Epithelial cell of prostate (primary cell): ENCODE measurements around the gene ATP11A.

Experiments used
- DNase-seq: peaks from one replicate; pipeline ENCODE4 v3.0.0-alpha.2; 2011; ENCODE audit warnings: low read depth, low spot score
- H3K27ac ChIP-seq: fragments of 450-650 bp; 2 replicates; pipeline ENCODE4 v1.5.1; 2017; ENCODE audit warnings: mild to moderate bottlenecking

The ATP11A gene

GRCh38 chr13:112689303-112690245, at the start of gene ATP11A:
ATP11A (plus strand) TSS chr13:112690038; CDS start chr13:112690417, 379 bp downstream.
- H3K27ac ChIP-seq = peak within 1 kb of the TSS; percentile 39
- peak; percentile 52 for DNase-seq

DNA sequence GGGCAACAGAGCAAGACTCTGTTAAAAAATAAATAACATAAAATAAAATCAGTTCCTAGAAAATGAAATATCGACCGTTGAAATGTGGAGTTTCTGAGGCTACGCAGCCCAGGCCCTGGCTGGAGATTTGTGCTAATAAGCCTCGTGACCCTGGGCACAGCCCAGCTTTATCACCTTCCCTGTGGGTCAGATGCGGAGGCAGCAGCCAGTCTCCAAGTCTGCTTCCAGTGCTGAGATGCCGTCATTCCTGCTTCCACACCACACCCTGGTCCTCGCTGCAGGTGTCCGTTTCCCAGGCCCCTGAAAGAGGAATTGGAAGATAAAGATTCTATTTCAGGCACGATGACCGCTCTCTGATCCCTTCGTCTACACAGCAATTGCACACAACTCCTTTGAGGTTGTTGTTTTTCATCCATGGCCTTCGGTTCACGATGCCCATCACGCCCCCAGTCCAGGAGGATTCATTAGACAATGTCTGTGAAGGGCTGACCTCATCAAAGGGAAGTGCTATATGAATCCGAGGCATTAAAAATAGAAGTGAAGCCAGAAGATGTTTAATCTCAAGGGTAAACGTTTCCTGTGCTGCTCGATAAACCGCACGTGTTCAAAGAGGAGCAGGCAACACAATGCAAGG, 48.3 kb upstream of the ATP11A start:
- DNase-seq = no peak
- no peak overlapping the region for H3K27ac ChIP-seq

DNA sequence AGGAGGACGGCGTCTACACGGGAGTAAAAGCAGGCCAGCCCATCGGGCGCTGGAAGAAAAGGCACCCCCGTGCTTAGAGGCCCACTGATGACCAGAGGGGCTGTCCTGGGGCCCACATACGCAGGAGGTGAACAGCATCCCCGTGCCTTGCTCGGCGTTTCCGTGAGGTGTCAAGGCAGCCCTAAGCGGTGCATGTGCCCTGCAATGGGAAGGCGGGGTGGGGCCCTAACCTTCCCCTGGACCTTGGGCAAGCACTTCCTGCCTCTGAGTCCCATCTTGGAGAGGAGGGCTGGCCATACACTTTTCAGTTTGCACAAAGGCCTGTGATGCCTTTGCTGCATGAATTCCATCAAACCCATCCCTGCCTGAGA, 47.8 kb upstream of the ATP11A start:
- no peak for DNase-seq
- no peak overlapping the region for H3K27ac ChIP-seq

DNA sequence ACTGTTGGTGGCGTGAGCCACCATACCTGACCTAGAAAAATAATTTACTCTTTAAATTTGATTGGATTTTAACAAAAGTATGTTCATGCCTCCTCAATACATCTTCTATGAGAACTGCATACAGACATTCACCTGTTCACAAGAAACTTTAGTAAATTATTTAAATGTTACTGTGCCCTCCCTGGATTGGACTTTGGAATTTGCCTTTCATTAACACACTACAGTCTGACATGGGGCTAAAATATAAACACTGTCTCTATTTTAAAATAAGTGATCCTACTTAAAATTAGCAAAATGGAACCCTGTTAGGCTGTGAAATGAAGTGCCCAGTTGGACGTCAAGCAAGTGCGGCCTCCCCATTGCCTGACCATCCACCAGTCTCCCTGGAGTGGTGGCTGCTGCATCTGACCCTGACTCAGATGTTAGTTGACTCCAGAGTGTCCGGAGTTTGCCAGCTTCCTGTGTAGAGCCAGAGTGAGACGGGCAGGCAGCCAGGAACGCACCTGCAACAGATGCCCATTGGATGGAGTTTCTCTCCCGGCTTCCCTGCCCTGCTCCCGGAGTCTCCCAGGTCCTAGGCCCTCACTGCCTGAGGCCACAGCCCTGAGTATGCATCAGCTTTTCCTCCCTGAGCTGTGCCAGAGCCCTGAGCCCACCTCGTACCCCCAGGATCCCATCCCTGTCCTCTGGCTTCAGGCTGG, 45.9 kb upstream of the ATP11A start:
- no peak for DNase-seq

DNA sequence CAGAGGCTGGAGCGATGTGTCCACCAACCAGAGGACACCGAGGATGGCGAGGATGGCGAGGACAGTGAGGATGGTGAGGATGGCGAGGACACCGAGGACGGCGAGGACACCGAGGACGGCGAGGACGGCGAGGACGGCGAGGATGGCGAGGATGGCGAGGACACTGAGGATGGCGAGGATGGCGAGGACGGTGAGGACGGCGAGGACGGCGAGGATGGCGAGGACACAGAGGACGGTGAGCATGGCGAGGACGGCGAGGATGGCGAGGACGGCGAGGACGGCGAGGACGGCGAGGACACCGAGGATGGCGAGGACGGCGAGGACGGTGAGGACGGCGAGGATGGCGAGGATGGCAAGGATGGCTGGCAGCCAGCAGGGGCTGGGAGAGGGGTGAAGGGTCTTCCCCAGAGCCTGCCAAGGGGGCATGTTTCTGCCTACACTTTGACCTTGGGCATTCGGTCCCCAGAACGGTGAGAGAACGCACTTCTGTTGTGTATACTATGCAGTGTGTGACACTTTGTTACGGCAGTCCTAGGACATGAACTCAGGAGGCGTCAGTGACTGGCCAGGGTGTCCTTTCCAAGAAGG, 44.4 kb upstream of the ATP11A start:
- H3K27ac ChIP-seq = no peak overlapping the region
- DNase-seq = no peak

More for the DNA sequence above, 45.9 kb upstream of the ATP11A start:
- H3K27ac ChIP-seq = no peak overlapping the region

DNA sequence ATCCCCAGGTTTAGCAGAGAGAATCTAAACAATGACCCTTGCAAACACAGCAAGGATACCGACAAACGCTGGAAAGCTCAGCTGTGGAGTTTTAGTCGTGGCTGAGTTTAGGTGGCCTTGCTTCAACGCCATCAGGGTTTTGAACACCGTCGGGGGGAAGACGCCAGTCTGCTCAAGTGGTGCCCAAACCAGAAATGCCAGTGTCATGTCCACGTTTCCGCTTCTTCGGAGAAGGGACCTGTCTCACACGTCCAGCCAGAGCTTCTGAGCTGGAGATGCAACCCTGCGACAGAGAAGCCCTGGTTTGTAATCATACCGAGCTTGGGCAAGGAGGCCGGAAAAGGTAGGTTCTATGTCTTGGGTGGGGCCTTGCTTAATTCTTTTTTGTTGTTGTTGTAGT, 42.6 kb upstream of the ATP11A start:
- no peak overlapping the region for H3K27ac ChIP-seq
- DNase-seq = no peak

DNA sequence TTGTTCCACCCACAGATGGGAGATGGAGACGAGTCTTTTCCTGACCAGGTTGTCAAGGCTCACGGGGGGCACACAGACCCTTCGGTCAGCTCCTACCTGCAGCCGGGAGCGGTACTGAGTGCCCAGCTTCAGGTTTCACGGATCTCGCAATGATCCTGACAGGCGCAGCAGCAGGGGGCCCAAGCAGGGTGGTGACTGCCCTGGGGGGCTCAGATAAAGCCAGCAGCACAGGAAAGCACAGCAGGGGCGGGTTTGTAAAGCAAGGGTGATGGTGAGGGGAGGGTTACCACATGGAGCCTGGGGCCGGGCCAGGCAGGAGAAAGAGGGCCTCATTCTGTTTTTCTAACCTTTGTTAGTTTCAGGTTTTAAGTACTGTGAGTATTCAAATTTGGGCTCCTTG, 41.7 kb upstream of the ATP11A start:
- no peak for DNase-seq
- H3K27ac ChIP-seq = no peak overlapping the region

- no peak overlapping the region for H3K27ac ChIP-seq
- DNase-seq = no peak
These were observed 40.7 kb upstream of the ATP11A start for GRCh38 chr13:112648966-112649690.

- DNase-seq = no peak
- H3K27ac ChIP-seq = no peak overlapping the region
These were observed 38.5 kb upstream of the ATP11A start for GRCh38 chr13:112651311-112651710.

- H3K27ac ChIP-seq = no peak overlapping the region
- no peak for DNase-seq
These were observed 37.9 kb upstream of the ATP11A start for GRCh38 chr13:112651750-112652511.

DNA sequence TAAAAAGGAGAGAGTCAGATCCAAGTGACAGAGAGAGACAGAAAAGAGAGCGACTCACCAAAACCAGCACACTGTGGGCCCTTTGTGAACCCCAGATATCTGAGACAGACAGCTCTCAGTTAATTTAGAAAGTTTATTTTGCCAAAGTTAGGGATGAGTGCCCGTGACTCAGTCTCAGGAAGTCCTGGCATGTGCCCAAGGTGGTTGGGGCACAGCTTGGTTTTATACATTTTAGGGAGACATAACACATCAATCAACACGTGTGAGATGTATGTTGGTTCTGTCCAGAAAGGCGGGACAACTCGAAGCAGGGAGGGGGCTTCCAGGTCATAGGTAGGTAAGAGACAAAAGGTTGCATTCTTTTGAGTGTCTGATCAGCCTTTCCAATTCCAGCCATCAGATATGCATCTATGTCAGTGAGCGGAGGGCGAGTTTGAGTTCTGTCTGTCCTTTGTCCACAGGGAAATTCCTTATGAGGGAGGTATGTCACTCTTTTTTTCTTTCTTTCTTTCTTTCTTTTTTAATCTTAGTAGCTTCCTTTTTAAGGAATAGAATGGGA, 37.2 kb upstream of the ATP11A start:
- no peak for DNase-seq

DNA sequence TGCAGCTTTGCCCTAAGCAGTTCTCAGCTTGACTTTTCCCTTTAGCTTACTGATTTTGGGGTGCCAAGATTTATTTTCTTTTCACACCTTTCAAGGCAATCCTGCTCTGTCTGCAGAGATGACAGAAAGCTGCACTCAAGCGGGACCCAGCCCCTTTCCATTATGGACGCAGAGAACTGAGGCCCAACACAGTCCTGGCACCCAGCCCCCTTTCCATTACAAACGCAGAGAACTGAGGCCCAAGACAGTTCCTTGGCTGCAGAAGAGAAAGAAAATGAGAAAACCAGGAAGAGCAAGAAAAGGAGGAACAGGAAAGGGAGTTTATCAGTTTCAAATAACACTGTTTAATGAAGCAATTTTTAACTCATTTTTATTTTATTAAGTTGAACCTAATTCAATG, 36.8 kb upstream of the ATP11A start:
- no peak for DNase-seq

More for the DNA sequence above, 37.2 kb upstream of the ATP11A start:
- no peak overlapping the region for H3K27ac ChIP-seq

GRCh38 chr13:112655913-112656312, 33.9 kb upstream of the ATP11A start:
- no peak overlapping the region for H3K27ac ChIP-seq
- no peak for DNase-seq

More for the DNA sequence above, 36.8 kb upstream of the ATP11A start:
- no peak overlapping the region for H3K27ac ChIP-seq

GRCh38 chr13:112657850-112658445, 31.9 kb upstream of the ATP11A start:
- peak; percentile 48 for DNase-seq
- peak overlapping the region; percentile 41 for H3K27ac ChIP-seq

- peak overlapping the region; percentile 41 for H3K27ac ChIP-seq
- DNase-seq = no peak
These were observed 31.0 kb upstream of the ATP11A start for GRCh38 chr13:112658808-112659207.

GRCh38 chr13:112661291-112661690, 28.5 kb upstream of the ATP11A start:
- DNase-seq = no peak
- H3K27ac ChIP-seq = no peak overlapping the region

DNA sequence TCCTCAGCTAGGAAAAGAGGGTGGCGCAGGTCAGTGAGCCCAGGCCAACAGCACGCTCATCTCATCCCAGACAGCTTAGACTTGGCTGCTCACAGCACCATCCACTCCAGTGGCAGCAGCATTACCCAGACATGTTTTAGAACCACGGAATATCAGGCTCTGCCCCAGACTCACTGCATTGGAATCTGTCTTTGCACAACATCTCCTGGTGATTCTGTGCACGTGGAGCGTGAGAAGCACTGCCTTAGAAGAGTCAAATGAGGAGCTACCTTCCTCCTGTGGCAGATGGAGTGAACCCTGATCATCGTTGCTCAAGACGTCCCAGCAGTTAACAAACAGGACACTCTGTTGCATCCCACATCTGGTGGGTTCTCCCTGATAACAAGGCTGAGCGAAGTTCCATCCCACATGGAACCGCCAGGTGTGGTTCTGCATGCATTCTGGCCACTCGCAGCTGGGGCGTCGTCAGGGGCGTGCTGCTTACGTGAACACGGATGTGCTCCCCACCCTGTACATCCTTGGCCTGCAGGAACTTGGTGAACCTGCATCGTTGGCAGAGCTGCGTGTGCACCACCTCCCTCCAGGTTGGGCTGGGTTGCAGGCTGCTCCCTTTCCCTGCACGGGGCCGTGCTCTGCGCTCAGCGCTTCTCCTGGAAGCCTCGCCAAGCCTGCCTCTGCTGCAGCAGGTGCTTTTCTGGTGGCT, 25.2 kb upstream of the ATP11A start:
- no peak for DNase-seq
- no peak overlapping the region for H3K27ac ChIP-seq

DNA sequence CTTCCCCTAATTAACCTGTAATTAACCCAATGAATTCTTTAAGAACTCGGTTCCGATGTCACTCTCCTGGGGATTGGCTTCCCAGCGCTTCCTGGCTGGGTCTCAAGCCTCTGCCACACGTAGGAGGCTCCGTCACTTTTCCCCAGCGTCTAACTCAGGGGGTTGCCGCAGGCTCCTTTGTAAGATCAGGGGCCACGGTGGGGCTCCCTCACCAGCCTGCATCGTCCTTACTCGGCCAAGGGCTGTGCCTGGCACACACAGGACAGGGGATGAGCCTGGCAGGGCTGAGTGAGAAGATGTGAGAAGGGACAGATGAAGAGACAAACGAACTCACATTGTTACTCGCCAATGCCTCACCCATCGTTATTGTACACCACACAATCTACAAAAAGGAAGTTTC, 20.9 kb upstream of the ATP11A start:
- no peak for DNase-seq
- H3K27ac ChIP-seq = no peak overlapping the region
